BE2C (cell line): ENCODE results near the gene EFCAB6.

Experiments used
- DNase-seq: peaks from one replicate; pipeline ENCODE4 v3.0.0-alpha.2; 2020
- H3K27me3 ChIP-seq: fragments of 250-450 bp; sonication (Bioruptor Pico); 2 replicates; pipeline ENCODE4 v1.5.1; 2020; ENCODE audit warnings: mild to moderate bottlenecking
- H3K36me3 ChIP-seq: fragments of 250-450 bp; sonication (Bioruptor Pico); 2 replicates; pipeline ENCODE4 v1.5.1; 2020; ENCODE audit warnings: mild to moderate bottlenecking
- H3K4me1 ChIP-seq: fragments of 250-450 bp; sonication (Bioruptor Pico); 2 replicates; pipeline ENCODE4 v1.5.1; 2020
- H3K4me3 ChIP-seq: 2 replicates; pipeline ENCODE4 v1.5.1; 2011; ENCODE audit warnings: low read depth, low read length
- H3K9me3 ChIP-seq: fragments of 250-450 bp; sonication (Bioruptor Pico); 2 replicates; pipeline ENCODE4 v1.5.1; 2020
- CTCF ChIP-seq: IDR thresholded peaks from 2 replicates; pipeline ENCODE4 v1.5.1; 2012; ENCODE audit warnings: mild to moderate bottlenecking, low read depth, low read length

EFCAB6 gene

GRCh38 chr22:43561415-43562178, 250.5 kb downstream of the EFCAB6 start:
- peak; percentile 79 for DNase-seq
- H3K4me3 ChIP-seq, result peak overlapping the region; percentile 37

GRCh38 chr22:43560651-43561050, 251.5 kb downstream of the EFCAB6 start:
- TF ChIP-seq CTCF, result no peak
- H3K4me1 ChIP-seq, result peaks cover 6% of the 10 kb centered on the region

More at GRCh38 chr22:43561415-43562178, 250.5 kb downstream of the EFCAB6 start:
- peaks cover 6% of the 10 kb centered on the region for H3K9me3 ChIP-seq
- H3K27me3 ChIP-seq, result no peaks in the 10 kb centered on the region
- no peak for TF ChIP-seq CTCF
- peaks cover 9% of the 10 kb centered on the region for H3K4me1 ChIP-seq
- no peaks in the 10 kb centered on the region for H3K36me3 ChIP-seq

GRCh38 chr22:43555561-43556515, 256.3 kb downstream of the EFCAB6 start:
- Histone ChIP-seq H3K9me3 (no peaks in the 10 kb centered on the region; the same call in 1 of the 2 replicates), H3K4me1 (no peaks in the 10 kb centered on the region), H3K4me3 (no peak overlapping the region), H3K27me3 (no peaks in the 10 kb centered on the region), H3K36me3 (no peaks in the 10 kb centered on the region)
- no peak for TF ChIP-seq CTCF
- no peak for DNase-seq

More at GRCh38 chr22:43560651-43561050, 251.5 kb downstream of the EFCAB6 start:
- H3K9me3 ChIP-seq, result peaks cover 6% of the 10 kb centered on the region
- no peaks in the 10 kb centered on the region for H3K36me3 ChIP-seq
- H3K4me3 ChIP-seq, result no peak overlapping the region
- DNase-seq, result no peak
- no peaks in the 10 kb centered on the region for H3K27me3 ChIP-seq

- H3K4me3 ChIP-seq, result no peak overlapping the region
- no peaks in the 10 kb centered on the region for H3K4me1 ChIP-seq
- no peak for TF ChIP-seq CTCF
- DNase-seq, result no peak
- H3K27me3 ChIP-seq, result no peaks in the 10 kb centered on the region
- no peaks in the 10 kb centered on the region; the same call in 1 of the 2 replicates for H3K9me3 ChIP-seq
- no peaks in the 10 kb centered on the region for H3K36me3 ChIP-seq
These were observed 257.3 kb downstream of the EFCAB6 start for GRCh38 chr22:43554694-43555365.

- H3K36me3 ChIP-seq, result no peaks in the 10 kb centered on the region
- no peak for DNase-seq
- H3K4me3 ChIP-seq, result no peak overlapping the region
- no peak for TF ChIP-seq CTCF
- no peaks in the 10 kb centered on the region for H3K4me1 ChIP-seq
- H3K9me3 ChIP-seq, result no peaks in the 10 kb centered on the region; the same call in 1 of the 2 replicates
- no peaks in the 10 kb centered on the region for H3K27me3 ChIP-seq
These were observed 257.9 kb downstream of the EFCAB6 start for GRCh38 chr22:43554259-43554636.
